ENCODE results near the gene SLC51B.
"Not testable (repeated sequence)": the region's sequence is repeated elsewhere in the genome, so short reads cannot be mapped to it uniquely, and the experiment has no call there.

Gene SLC51B

DNA sequence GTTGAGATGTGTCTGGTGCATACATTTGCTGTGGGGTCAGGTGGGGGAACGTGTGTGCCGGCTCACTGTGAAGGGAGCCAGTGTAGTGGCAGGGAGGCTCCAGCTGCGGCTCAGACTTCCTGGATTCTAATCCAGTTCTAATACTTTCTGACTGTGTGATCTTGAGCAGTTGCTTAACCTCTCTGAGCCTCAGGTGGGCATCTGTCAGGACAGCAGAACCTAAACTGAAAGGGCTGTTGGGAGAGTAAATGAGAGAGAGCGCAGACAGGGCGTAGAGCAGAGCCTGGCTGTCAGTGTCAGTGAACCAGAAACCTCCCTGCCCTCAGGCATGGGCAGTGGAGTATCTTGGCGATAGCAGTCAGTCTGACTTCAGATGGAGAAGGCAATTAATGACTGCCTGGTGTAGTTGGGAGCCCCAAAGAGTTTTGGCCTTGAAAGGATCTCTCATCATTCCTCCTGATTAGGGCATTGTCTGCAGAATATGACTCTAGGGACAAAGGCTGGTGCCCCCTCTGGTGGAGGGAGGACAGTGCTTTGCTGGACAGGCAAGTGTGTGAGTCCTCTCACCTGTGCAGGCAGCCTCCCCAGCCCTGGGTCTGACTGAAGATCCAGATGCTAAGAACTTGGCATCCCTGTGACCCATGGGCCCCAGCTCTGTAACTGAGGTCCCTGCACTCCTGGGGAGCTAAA lies 40.9 kb downstream of the SLC51B start:
- DNase-seq = peak; percentile 35

DNA sequence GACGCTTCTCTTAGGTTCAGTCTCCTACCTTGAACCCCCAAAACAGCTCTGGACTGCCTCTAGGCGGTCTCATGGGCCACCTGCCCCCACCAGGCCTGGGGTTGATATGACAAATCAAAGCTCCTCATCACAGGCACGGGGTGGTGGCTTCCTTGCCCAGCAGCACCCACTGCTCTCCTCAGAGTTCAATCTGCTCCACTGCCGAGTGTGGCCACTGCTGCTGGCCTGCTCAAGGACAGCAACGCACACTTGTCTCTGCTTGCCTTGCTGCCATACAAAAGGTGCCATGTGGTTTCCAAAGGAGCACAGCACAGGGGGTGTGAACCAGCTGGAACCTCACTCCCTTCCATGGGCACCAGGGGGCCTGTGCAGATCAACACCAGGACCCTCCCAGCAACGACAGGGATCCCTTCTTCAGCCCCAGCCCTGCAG lies 41.5 kb downstream of the SLC51B start:
- DNase-seq = no peak

DNA sequence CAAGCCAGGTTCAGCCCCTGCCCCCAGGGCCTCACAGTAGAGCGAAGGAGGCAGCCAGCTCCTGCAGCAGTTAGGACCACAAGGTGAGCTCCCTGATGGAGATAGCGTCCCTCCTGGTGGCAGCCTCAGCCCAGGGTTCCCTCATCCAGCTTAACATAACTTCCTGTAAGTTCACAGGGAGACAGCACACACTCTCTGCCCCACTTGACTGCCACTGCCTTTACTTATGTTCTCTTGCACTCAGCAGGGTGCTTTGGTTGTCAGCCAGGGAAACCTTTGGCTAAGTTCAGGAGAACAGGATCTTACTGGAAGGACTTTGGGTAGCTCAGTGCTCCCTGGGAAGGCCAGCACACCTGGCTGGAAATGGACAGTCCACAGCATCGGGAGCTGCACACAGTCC lies 42.2 kb downstream of the SLC51B start:
- DNase-seq = no peak

DNA sequence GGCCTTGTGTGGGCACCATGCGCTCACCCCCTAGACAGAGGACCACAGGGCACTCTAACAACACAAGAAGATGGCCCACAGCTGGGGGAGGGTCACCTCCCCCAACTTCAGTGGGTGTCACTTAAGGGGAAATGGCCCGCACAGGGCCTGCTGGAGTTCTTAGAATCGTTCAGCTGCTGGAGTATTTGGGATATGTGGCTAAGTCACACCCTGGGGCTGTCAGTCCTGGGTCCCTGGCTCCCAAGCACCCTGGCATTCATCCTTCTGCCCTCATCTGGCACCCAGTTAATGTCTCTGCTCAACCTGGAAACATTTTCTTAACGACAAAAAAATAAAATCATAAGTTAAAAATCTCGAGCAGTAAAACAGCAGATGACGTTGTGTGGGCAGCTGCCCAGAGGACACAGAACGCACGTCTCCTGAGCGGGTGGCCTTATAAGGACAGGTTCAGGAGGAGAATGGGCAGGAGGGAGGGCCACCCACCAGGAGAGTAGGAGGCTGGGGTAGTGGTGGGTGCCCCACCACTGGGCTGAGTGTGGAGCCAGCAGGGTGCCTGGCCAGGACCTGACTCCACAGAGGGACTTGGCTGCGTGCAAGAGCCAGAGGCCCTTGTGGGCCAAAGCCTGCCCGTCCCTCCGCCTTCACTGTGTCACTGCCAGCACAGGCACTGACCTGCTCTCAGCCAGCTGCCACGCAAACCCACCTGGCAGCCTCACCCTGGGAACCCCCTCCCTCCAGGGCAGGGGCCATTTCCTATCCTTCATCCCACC lies 42.9 kb downstream of the SLC51B start:
- no peak for DNase-seq

DNA sequence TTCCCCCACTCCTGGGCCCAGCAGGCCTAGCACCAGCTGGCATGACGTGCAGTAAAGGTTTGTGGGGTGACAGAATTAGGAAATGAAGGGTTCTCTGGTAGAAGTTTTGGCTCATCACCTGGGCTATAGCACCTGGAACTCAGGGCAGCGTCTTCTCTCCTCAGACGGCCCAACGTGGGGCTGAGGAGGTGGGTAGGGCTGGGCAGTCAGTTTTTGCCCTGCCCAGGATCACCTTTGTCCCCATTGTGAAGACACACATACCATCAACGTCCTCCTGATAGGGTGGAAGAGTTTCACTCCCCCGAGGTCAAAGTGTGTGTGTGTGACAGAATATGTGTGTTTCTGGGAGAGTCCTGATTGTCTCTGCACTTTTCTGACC lies 43.4 kb downstream of the SLC51B start:
- DNase-seq = no peak

DNA sequence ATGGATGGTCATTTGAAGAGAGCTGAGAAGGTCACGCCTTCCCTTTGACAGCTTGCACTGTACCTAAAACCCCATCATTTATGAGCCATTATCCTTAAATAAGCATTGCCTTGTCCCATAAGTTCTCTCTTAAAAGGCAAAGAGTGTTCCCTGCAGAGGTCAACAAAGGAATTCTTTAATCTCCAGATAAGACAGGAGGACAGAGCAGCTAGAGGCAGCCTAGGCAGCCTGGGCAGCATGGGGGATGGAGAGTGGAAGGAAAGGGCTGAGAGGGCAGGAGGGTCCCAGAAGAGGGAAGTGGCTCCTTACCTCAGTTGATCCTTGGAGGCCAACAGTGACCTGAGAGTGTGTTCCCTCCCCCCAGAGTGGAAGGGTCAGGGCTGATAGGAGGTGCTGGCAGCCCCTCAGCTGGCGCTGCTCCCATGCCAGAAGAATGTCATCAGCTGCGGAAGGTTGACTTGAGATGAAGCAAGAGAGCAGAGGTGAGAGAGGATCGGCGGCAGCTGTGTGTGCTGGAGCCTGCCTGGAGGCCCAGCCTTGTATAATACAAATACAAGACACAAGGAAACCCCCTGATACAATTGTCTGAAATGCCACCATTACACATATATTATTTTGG lies 44.1 kb downstream of the SLC51B start:
- no peak for DNase-seq

DNA sequence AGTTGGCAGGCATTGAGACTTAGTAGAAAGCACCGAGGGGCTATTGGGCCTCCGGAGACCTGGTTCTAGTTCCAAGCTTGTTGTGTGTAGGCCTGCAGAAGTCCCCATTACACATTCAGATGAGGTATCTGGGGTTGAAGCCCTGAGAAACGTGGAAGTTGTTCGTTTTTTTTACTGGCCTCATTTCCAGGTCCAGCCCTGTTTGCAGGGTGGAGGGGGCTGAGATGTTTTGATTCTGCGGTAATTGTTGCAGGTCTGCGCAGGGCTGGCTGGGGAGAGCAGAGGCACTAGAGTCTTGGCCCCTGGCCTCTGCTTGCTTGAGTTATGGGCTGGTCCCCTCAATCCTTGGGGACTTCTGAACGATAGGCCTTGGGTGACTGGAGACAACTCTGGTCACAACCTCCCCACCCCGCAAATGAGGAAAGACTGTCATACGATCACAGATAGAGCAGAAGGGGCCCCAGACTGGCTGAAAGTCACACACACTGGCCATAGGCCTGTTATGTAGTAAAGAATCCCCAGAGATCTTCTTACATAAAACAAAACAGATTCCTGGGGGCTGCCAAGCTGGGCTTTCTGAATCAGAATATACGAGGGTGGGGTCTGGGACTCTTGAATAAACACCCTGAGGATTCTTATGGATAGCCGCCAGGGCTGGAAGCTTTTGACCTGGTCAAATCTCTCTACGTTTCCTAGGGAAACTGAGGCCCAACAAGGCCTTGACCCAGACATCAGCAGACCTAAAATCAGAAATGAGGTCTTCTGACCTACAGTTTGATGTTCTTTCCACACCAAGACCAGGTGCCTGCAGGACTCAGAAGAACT lies 47.0 kb downstream of the SLC51B start:
- DNase-seq = no peak

DNA sequence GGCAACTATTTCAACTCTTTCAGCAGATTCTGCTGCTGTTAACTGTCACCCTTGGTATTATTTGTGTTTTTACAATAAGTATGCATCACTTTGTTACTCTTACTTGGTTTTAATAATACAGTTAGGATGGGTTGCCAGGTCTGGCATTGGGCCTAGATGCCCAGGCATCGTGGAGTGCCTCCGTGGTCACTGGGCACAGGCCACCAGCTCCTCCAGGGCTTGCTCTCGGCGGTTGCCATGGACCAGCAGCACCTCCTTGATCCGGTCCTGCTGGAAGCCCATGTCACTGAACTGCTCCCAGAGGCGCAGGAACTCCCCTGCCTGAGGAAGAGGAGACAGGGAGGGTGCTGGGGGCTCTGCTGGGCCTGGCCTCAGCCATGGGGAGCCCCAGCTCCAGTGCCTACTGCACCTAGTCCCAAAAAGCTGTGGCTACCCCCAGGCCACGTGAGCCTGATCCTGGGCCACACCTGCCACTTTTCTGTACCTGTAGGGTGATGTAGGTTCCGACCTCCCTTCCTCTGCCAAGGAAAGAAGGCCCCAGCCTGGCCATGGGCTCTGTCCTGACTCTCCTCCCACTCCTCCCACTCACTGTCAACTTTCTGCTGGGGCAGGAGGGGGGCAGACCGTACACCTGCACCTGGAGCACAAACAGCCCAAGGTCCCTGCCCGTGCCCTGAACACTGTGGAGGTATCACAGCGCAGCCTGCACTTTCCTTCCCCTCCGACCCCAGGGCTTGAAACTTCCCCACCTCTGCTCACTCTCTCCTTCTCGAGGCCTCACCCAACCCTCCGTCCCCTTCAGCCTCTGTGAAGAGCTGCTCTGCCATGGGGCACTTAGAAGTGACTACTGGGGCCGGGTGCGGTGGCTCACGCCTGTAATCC lies 48.0 kb downstream of the SLC51B start:
- no peak for DNase-seq

DNA sequence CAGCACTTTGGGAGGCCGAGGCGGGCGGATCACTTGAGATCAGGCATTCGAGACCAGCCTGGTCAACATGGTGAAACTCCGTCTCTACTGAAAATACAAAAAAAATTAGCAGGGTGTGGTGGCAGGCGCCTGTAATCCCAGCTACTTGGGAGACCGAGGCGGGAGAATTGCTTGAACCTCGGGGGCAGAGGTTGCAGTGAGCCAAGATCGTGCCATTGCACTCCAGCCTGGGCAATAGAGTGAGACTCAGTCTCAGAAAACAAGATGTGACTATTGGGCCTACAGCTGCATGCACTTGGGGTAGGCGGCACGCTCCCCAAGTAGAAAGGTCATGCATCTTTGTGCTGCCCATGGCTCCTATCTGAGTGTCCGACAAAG lies 48.6 kb downstream of the SLC51B start:
- DNase-seq = not testable (repeated sequence)

DNA sequence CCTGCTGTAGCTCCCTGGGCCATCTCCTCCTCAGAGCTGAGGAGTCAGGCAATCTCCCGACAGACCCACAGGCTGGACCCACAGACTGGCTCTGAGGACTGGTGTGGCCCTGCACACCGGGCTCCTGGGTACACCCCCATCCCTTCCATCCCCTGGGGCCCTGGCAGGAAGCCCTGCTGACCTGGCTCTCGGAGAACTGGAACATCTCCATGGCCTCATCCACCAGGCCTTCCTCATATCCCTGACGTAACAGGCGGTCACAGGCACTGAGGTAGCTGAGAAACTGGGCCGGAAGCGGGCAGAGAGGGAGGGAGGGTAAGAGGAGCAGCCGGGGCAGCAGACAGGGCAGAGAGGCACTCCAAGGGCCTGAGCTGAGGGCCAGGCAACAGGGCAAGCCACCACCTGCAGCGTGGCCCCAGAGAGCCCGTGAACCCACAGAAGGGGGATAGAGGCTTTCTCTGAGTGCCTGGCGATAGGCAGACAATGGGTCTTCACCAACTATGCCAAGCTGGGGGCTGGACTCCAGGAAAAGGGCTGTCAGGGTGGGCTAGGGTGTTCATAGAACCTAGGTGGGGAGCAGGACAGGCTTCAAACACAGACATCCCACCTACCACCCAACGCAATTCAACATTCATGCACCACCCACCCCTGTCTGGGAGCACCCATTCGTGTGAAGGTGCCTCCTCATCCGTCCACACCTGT lies 49.3 kb downstream of the SLC51B start:
- DNase-seq = no peak

DNA sequence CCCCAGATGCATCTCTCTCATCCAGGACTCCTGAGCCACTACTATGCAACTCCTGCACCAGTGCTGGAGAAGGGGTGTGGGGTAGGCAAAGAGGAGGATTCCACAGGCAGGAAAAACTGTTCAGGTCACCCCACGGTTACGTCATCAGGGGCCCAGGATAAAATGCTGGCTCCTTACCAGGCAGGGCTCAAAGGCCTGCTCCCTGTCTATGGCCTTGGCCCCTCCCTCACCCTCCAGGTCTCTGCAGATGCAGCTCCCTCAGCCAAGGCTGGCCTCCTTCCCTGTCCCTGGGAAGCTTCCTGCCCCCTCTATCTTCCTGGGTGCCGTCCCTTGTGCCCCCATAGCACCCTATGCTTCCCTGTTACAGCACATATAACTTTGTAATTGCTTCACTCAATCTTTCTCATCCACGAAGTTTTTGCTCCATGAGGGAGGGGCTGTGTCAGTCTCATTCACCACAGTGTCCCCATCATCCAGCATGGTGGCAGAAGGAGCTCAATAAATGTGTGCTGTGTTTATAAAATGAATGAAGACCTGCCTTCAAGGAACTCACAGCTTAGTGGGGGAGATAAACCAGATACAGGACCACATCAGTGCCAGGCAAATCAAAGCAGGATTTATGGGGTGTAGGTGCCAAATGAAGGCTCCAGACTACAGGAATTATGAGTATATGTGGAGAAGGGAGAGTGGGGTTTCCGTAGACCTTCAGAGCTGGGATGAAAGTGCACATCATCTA lies 50.0 kb downstream of the SLC51B start:
- no peak for DNase-seq

DNA sequence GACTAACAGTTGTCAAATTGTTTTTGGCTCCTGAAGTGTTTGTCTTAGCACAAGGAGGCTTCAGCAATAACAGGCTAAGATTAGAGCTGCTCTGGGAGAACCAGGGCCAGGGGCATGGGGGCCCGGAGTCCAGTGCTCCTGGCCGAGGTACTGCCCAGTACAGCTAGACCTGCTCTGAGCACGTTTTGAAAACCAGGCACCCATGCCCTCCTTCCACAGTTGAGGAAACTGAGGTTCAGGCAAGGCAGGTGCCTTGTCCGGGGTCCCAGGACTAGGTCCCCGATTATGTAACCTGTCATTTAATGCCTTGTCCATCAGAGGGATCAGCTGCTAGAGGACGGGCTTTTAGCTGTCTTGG lies 50.5 kb downstream of the SLC51B start:
- DNase-seq = no peak

DNA sequence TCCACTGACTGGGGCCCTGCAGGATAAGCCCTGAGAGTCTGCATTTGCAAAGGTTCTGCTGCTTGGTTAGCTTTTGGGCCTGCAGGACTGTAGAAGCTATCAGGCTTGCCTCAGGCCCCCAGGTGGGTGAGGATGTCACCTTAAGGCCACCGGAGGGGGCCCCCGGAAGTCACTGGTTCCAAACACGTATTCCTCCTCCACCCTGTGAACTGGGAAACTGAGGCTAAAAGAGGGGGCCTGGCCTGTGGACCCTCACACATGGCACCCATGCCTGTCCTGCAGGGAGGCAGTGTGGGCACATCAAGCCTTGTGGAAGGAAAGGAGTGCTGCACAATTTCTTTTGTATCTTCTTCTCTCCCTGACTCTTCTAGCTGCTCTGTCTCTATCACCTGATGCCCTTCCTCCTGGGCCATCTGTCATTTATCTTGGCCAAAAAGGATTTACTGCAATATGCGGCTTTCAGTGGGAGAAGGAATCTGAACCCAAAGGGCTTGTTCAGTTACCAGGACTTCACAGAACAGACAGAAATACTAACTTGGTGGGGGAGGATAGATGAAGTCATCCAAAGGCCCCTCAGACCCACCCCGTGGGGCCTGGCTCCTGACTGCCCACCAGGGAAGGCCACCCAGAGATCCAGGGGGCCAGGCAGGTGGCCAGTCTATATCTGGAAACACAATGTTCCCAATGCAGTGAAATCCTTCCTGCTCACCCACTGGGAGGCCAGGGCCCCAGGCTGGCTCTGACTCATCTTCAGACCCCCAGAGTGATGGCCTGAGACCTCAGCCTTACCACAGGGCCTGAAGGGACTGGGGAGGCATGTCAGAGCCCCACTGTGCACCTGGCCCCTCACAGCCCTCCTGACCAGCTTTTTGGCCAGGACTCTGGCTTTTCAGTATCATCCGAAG lies 51.5 kb downstream of the SLC51B start:
- no peak for DNase-seq

DNA sequence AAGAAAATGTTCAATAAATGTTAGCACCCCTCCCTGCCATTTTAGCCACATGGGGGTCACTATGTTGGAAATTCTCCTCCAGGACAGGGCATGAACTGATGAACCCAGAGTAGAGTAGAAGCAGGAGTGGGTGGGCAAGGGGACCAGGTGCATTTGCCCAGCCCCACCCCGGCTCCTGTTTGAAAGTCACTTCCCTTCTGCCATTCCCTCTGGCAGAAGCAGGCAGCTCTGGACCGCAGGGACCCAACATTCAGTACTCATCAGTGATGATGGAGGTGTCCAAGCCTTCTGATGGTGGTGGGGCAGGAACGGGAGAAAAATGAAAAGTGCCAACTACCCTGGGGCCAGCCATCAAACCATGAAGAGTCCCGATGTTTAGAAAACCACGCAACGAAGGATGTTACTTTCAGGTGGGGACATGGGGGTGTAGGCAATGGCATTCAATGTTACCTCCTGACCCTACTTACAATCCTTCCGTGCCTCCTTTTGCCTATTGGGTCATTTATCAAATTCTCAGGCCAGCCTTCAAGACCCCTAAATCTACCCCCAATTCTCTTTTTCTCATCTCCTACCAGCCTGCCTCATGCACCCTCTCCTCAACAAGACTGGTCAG lies 52.6 kb downstream of the SLC51B start:
- no peak for DNase-seq

DNA sequence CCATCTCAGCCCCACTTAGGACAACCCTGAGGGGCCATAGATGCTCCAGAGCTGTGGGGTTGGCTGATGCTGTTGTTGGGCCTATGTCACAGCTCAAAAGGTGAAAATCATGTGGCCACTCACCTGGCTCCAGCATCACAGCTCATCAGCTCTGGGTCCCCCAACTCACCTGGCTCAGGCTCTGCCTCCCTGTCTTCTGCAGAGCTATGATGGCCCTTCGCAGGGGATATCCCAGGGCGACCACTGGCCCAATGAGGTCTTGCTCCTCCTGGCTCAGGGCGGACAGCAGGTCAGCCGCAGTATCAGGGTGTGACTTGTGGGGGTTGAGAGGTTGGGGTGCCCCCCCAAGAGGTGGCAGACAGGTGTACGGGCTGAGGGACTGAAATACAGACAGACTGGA lies 54.1 kb downstream of the SLC51B start:
- no peak for DNase-seq

DNA sequence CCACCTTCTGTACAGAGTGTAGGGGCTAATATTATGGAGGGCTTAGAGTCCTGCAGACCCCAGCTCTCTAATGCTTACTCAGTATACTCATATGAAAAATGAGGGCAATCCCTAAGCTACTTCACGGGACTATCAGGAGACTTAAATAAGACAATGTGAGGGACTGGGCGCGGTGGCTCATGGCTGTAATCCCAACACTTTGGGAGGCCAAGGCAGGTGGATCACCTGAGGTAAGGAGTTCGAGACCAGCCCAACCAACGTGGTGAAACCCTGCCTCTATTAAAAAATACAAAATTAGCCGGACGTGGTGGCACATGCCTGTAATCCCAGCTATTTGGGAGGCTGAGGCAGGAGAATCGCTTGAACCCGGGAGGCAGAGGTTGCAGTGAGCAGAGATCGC lies 54.6 kb downstream of the SLC51B start:
- not testable (repeated sequence) for DNase-seq

DNA sequence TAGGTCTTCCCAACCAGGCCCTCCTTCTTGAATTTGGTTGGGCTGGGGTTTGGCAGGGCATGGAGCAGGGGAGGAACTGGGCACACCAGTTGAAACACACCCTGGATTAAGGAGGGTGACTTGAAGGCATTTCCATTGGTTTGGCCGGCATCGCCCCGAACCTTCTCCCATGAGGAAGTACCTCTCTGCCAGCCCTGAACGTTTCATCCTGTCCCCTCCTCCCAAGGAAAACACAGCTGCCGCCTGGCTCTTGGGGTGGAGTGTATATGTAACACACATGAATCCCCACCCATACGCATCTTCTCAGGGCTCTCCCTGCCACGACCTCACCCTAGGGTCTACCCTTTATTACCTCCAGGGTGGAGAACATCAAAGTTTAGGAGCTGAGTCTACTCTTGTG lies 55.3 kb downstream of the SLC51B start:
- DNase-seq = no peak

DNA sequence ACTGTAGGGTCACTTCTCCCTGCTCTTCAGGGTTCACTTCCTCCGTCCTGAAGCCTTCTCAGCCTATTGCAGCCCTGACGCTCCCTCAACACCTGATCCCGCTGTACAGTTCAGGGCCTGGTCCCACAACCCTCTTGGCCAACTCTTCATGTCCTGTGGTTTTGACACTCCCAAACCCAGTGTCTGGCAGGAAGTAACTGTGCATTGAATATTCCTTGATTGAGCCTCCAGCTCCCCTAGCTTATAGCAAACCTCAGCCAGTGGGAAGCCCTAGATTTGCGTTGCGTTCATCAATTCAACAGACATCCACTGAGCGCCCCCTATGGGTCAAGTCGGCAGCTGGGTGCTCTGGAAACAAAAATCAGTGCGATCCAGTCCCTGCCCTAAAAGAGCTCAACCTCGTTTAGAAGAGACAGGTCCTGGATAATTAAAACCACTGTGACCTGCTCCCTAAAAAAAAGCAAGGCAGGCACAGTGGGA lies 56.3 kb downstream of the SLC51B start:
- peak; percentile 73 for DNase-seq
